Endothelial cell (in vitro differentiated cells): ENCODE results near the gene NCAM1. TPM values are rescaled to one million over a fixed set of nuclear protein-coding genes. Genes with fewer than 3 reads are reported as not detected.
"Not testable (repeated sequence)": the region's sequence is repeated elsewhere in the genome, so short reads cannot be mapped to it uniquely, and the experiment has no call there.

Experiments used
- DNase-seq: peaks from one replicate; pipeline ENCODE4 v3.0.0; 2021; ENCODE audit warnings: low spot score
- H3K27ac Mint-ChIP-seq: one replicate; pipeline ENCODE4 v1.8.0; 2021; ENCODE audit warnings: mixed read lengths, inconsistent platforms; ENCODE audit not compliant: unreplicated experiment
- H3K27me3 Mint-ChIP-seq: one replicate; pipeline ENCODE4 v1.8.0; 2021; ENCODE audit warnings: mild to moderate bottlenecking, moderate library complexity, mixed read lengths, inconsistent platforms; ENCODE audit not compliant: unreplicated experiment
- H3K36me3 Mint-ChIP-seq: one replicate; pipeline ENCODE4 v1.8.0; 2021; ENCODE audit warnings: mild to moderate bottlenecking, low read depth, mixed read lengths, inconsistent platforms; ENCODE audit not compliant: unreplicated experiment
- H3K4me1 Mint-ChIP-seq: one replicate; pipeline ENCODE4 v1.8.0; 2021; ENCODE audit warnings: mild to moderate bottlenecking, mixed read lengths, inconsistent platforms; ENCODE audit not compliant: unreplicated experiment
- H3K4me3 Mint-ChIP-seq: one replicate; pipeline ENCODE4 v1.8.0; 2021; ENCODE audit warnings: mild to moderate bottlenecking, mixed read lengths, inconsistent platforms; ENCODE audit not compliant: unreplicated experiment
- H3K9me3 Mint-ChIP-seq: one replicate; pipeline ENCODE4 v1.8.0; 2021; ENCODE audit warnings: mixed read lengths, inconsistent platforms; ENCODE audit not compliant: unreplicated experiment
- CTCF ChIP-seq: fragments of 200-600 bp; sonication (generic); IDR thresholded peaks from one replicate; pipeline ENCODE4 v1.5.0; 2021; ENCODE audit warnings: antibody characterized with exemption; ENCODE audit not compliant: unreplicated experiment
- long read RNA-seq: library from polyadenylated mRNA; unstranded; transcript quantifications from one replicate; pipeline ENCODE4 v2.0.0, GENCODE V29; 2020; ENCODE audit not compliant: unreplicated experiment
- total RNA-seq: library from RNA; stranded (reverse); fragmentation: NEBNext Ultra II Directional; extraction: Animal tissue kit (Norgen Biotek cat#: 25700); gene quantifications from one replicate; pipeline ENCODE4 v1.2.1, GENCODE V29; 2021; ENCODE audit not compliant: unreplicated experiment

The NCAM1 gene
- 21.9 TPM for total RNA-seq
- long read RNA-seq, partial matches to known transcripts, result 0 of 1 reads
- long read RNA-seq, other reads (novel, unspliced or antisense), result 1 of 1 reads

- Mint-ChIP-seq H3K27ac (no peak within 1 kb of the TSS), H3K27me3 (peaks cover 8% of the 10 kb centered on the region), H3K4me1 (peaks cover 6% of the 10 kb centered on the region), H3K4me3 (peak within 1 kb of the TSS; percentile 96), H3K9me3 (no peaks in the 10 kb centered on the region), H3K36me3 (no peaks in the 10 kb centered on the region)
- peak; percentile 94 for DNase-seq
- no peak for TF ChIP-seq CTCF
Observed at GRCh38 chr11:112961146-112961668, at the start of gene NCAM1. Gene NCAM1, plus strand, starts transcription at chr11:112961420.

GRCh38 chr11:112922606-112923005, 38.6 kb upstream of the NCAM1 start:
- Mint-ChIP-seq H3K36me3 (no peaks in the 10 kb centered on the region), H3K4me1 (no peaks in the 10 kb centered on the region), H3K27ac (no peak overlapping the region), H3K9me3 (no peaks in the 10 kb centered on the region), H3K27me3 (no peaks in the 10 kb centered on the region), H3K4me3 (no peak overlapping the region)
- no peak for TF ChIP-seq CTCF
- no peak for DNase-seq

GRCh38 chr11:112924836-112925235, 36.4 kb upstream of the NCAM1 start:
- not testable (repeated sequence) for H3K27me3 Mint-ChIP-seq, H3K36me3 Mint-ChIP-seq, DNase-seq, H3K4me1 Mint-ChIP-seq, H3K27ac Mint-ChIP-seq, H3K4me3 Mint-ChIP-seq, H3K9me3 Mint-ChIP-seq

- H3K4me3 Mint-ChIP-seq, result no peak overlapping the region
- H3K27me3 Mint-ChIP-seq, result no peaks in the 10 kb centered on the region
- H3K4me1 Mint-ChIP-seq, result no peaks in the 10 kb centered on the region
- TF ChIP-seq CTCF, result no peak
- H3K27ac Mint-ChIP-seq, result no peak overlapping the region
- no peak for DNase-seq
- no peaks in the 10 kb centered on the region for H3K36me3 Mint-ChIP-seq
- no peaks in the 10 kb centered on the region for H3K9me3 Mint-ChIP-seq
Observed at GRCh38 chr11:112925516-112926310, 35.5 kb upstream of the NCAM1 start.

- Mint-ChIP-seq H3K27me3 (no peaks in the 10 kb centered on the region), H3K27ac (no peak overlapping the region), H3K4me1 (no peaks in the 10 kb centered on the region), H3K36me3 (no peaks in the 10 kb centered on the region), H3K9me3 (no peaks in the 10 kb centered on the region), H3K4me3 (no peak overlapping the region)
- TF ChIP-seq CTCF, result no peak
- no peak for DNase-seq
Observed at GRCh38 chr11:112928136-112928535, 33.1 kb upstream of the NCAM1 start.
